Skeletal muscle tissue (tissue), 4 donors: ENCODE data around the gene OR12D3. TPM values are rescaled to one million over a fixed set of nuclear protein-coding genes. Genes with fewer than 3 reads are reported as not detected.

Experiments
- H3K27ac ChIP-seq: one replicate; pipeline ENCODE4 v1.7.0; 2013; ENCODE audit warnings: mild to moderate bottlenecking, low read depth, low read length, inconsistent platforms
- H3K27me3 ChIP-seq, 3 donors: one replicate each; pipeline ENCODE4 v1.7.0; 2013; ENCODE audit warnings: low read length in 3 of 3; ENCODE audit not compliant: control insufficient read depth in 3 of 3, insufficient read depth in 3 of 3
- H3K36me3 ChIP-seq, 3 donors: one replicate each; pipeline ENCODE4 v1.7.0; 2013; ENCODE audit warnings: low read length in 3 of 3; ENCODE audit not compliant: control insufficient read depth in 3 of 3, insufficient read depth in 3 of 3
- H3K4me1 ChIP-seq, 3 donors: one replicate each; pipeline ENCODE4 v1.7.0; 2013; ENCODE audit warnings: low read length in 3 of 3, mild to moderate bottlenecking in 3 of 3; ENCODE audit not compliant: control insufficient read depth in 3 of 3, insufficient read depth in 3 of 3
- H3K4me3 ChIP-seq, 3 donors: one replicate each; pipeline ENCODE4 v1.7.0; 2013; ENCODE audit warnings: low read length in 3 of 3
- H3K9ac ChIP-seq, 3 donors: one replicate each; pipeline ENCODE4 v1.7.0; 2013; ENCODE audit warnings: low read length in 3 of 3, mild to moderate bottlenecking in 3 of 3, moderate library complexity in 2 of 3, low read depth in 1 of 3
- H3K9me3 ChIP-seq, 3 donors: one replicate each; pipeline ENCODE4 v1.7.0; 2013; ENCODE audit warnings: low read length in 3 of 3; ENCODE audit not compliant: control insufficient read depth in 3 of 3
- total RNA-seq: library from RNA; depleted of rRNA; stranded (reverse); fragments of >200 nt; gene quantifications from one replicate; pipeline ENCODE4 v1.2.3, GENCODE V29; 2014
- donor health status: Osteomylitis.

Gene OR12D3, protein sequence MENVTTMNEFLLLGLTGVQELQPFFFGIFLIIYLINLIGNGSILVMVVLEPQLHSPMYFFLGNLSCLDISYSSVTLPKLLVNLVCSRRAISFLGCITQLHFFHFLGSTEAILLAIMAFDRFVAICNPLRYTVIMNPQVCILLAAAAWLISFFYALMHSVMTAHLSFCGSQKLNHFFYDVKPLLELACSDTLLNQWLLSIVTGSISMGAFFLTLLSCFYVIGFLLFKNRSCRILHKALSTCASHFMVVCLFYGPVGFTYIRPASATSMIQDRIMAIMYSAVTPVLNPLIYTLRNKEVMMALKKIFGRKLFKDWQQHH
- not detected for total RNA-seq

DNA sequence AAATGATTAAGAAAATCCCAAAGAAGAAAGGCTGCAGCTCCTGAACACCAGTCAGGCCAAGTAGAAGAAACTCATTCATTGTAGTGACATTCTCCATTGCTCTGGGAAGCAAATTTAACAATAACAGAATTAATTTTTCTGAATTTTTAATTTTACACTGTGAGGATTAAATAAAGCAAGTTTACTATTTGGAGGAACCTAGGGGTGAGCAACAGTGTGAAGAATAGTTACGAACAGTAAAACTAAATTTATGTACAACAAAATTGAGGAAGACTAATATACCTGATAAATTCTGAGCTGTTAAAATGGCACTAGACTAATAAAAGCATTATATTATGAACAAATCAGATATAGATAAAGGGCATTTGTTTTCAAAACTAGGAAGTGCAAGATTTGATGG is at the start of gene OR12D3:
OR12D3 (minus strand) TSS at position 101 of the 400 bp plus-strand sequence; CDS start at position 97, 4 bp downstream.
- Histone ChIP-seq H3K36me3 (no peaks in the 10 kb centered on the region), H3K27ac (no peak within 1 kb of the TSS), H3K27me3 (no peaks in the 10 kb centered on the region), H3K4me1 (no peaks in the 10 kb centered on the region), H3K9me3 (no peaks in the 10 kb centered on the region), H3K4me3 (no peak within 1 kb of the TSS), H3K9ac (no peak within 1 kb of the TSS)

DNA sequence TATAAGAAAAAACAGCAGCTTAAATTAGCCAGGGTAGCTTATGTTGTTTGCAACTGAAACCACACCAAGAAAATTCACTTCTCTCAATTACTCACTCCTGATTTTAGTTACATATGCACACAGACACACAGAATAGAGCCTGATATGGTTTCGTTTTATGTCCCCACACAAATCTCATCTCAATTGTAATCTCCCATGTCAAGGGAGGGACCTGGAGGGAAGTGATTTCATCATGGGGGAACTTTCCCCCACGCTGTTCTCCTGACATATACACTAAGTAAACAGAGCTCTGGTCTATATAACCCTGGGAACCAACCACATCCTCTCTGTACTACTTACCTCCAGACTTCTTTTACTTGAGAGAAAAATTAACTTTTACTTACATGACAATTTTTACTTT is 49.5 kb upstream of the OR12D3 start:
- Histone ChIP-seq H3K27ac (no peak overlapping the region), H3K9me3 (no peaks in the 10 kb centered on the region), H3K27me3 (no peaks in the 10 kb centered on the region), H3K4me3 (no peak overlapping the region), H3K4me1 (no peaks in the 10 kb centered on the region), H3K9ac (no peak overlapping the region), H3K36me3 (no peaks in the 10 kb centered on the region)

DNA sequence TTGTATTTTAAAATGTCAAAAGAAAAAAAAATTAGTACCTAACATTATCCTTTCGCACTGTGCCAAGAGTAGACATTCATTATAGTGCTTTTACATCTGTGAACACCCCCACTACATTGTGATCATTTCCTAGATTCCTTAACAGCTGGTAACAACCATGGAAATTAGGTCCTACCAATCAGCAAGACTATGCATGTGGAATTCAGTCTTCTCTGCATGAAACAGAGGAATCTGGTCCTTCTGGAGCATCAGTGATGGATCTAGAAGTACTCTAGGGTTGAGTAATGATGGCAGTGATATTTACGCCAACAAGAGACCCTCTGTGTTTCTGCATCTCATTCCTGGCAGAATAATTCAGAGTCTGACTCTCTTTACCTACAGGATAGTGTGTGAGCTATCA is 49.1 kb upstream of the OR12D3 start:
- Histone ChIP-seq H3K4me3 (no peak overlapping the region), H3K9ac (no peak overlapping the region), H3K27ac (no peak overlapping the region), H3K9me3 (no peaks in the 10 kb centered on the region), H3K4me1 (no peaks in the 10 kb centered on the region), H3K27me3 (no peaks in the 10 kb centered on the region), H3K36me3 (no peaks in the 10 kb centered on the region)

DNA sequence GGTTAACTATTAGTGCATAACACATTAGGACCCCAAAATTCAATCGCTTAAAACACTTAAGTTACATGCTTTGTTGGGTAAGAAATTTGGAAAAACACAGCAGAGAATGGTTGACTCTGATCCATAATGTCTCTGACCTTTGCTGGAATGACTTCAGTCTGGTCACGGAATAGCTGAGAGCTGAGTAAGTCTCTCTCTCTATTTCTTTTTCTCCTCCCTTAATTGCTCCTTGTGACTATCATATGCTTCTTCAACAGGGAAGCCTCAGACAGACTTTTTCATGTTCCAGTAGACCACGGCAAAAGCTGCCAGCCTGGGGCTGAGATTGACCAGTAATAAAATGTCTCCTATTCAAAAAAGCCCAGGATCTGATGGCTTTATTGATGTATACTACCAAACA is 44.4 kb upstream of the OR12D3 start:
- Histone ChIP-seq H3K36me3 (no peaks in the 10 kb centered on the region), H3K4me3 (no peak overlapping the region), H3K4me1 (no peaks in the 10 kb centered on the region)

DNA sequence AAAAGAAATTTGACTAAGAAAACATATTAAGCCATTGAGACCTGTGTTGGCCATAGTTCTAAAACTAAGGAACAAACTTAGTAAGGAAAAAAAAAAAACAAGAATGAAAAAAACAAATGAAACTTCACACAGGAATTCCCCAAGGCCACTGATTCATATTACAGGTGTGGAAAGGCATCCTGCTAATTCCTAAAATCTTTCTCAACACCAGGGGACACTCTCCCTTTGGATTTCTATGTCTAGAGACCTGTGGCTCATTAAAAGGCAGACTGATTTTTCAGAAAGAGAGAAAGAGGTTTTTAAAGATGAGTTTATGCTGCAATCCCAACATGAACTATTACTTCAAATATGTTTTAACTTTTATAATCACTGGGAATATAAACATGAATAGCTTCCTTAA is 39.5 kb upstream of the OR12D3 start, which contains the start of gene OR12D1:
OR12D1 (plus strand) TSS at position 341 of the 400 bp plus-strand sequence.
- H3K27me3 ChIP-seq: no peaks in the 10 kb centered on the region
- H3K36me3 ChIP-seq: no peaks in the 10 kb centered on the region
- H3K9ac ChIP-seq: no peak within 1 kb of the TSS
- no peak within 1 kb of the TSS for H3K4me3 ChIP-seq
- peaks cover 0 to 2% (median 0%) of the 10 kb centered on the region in 3 donors for H3K9me3 ChIP-seq
- no peaks in the 10 kb centered on the region for H3K4me1 ChIP-seq
- H3K27ac ChIP-seq: no peak within 1 kb of the TSS

More for the DNA sequence above, 44.4 kb upstream of the OR12D3 start:
- H3K27me3 ChIP-seq: no peaks in the 10 kb centered on the region
- no peaks in the 10 kb centered on the region for H3K9me3 ChIP-seq
- H3K9ac ChIP-seq: no peak overlapping the region
- H3K27ac ChIP-seq: no peak overlapping the region

DNA sequence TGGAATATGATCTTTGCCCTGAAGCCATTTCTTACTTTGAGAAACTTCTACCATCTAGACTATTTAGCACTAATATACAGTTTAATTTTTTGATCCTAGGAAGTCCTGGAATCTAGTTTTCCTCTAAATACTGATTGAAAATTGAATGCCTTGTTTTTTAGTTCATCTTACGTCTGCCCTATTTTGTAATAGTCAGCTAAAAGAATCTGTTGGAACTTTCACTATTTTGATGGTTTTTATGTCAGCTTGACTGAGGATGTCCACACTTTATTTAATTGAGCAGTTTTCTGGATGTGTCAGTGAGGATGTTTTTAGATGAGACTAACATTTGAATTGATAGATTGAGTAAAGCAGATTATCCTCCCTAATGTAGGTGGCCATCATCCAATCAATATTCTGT is 28.7 kb upstream of the OR12D3 start:
- no peaks in the 10 kb centered on the region for H3K4me1 ChIP-seq
- H3K9ac ChIP-seq: no peak overlapping the region
- no peaks in the 10 kb centered on the region for H3K27me3 ChIP-seq
- H3K36me3 ChIP-seq: no peaks in the 10 kb centered on the region
- H3K4me3 ChIP-seq: no peak overlapping the region
- H3K9me3 ChIP-seq: no peaks in the 10 kb centered on the region
- H3K27ac ChIP-seq: no peak overlapping the region

DNA sequence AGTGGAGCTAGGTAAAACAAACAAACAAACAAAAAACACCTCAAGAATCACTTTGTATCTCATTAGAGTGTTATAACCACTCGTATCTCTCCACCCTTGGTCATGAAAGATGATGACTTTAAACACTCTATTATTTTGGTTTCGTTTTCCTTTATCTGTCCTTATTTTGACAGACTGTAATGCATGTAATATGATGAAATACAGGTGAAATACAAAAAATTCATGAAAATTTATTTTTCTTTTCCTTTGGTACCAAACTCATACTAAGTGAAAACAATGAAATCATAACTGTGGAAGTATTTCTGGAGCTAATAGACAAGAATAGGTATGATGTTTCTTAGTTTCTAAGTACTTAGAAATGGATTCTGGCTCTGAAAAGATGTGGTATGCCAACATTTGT is 24.4 kb upstream of the OR12D3 start:
- Histone ChIP-seq H3K36me3 (no peaks in the 10 kb centered on the region), H3K27ac (no peak overlapping the region), H3K4me1 (no peaks in the 10 kb centered on the region), H3K9me3 (no peaks in the 10 kb centered on the region), H3K27me3 (no peaks in the 10 kb centered on the region), H3K4me3 (no peak overlapping the region), H3K9ac (no peak overlapping the region)

DNA sequence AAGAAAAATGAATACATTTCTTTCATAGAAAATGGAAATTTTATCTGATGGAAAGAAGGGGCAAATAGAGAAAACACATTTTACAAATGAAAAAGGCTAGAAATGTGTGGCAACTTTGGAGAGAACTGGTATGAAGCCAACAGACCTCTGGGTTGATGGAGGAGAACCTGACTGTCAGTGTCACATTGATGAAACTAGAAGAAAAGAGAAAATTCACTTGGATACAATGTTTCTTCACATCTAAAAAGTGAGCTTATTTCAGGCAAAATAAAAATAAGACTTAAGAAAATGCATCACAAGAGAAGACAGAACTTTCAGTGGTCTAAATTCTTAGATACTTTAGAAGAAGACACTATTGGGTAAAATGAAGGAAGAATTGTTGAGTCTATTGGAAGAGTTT is 20.2 kb upstream of the OR12D3 start, which contains the start of gene OR12D2:
OR12D2 (plus strand) TSS at position 301 of the 400 bp plus-strand sequence. CDS start 1,069 bp downstream, outside the sequence.
- Histone ChIP-seq H3K4me1 (no peaks in the 10 kb centered on the region), H3K9me3 (no peaks in the 10 kb centered on the region), H3K4me3 (no peak within 1 kb of the TSS), H3K27me3 (no peaks in the 10 kb centered on the region), H3K27ac (no peak within 1 kb of the TSS), H3K36me3 (no peaks in the 10 kb centered on the region), H3K9ac (no peak within 1 kb of the TSS)

DNA sequence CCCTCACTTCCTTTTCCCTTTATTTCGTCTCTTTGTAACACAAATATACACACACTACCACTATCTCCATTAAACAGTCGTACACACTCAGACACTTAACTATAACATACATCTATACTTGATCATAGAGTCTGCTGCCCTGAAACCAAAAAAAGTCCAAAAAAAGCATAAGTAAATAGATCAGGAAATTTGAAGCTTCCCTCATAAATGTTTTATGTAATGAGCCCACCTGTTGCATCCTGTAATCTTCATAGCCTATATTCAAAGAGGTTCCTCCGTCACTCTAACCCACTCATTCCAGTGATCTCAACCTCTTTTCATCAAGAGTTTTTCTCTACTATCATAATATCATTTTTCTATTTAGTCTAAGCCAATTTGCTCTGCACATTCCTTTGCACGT is 13.4 kb upstream of the OR12D3 start:
- Histone ChIP-seq H3K9me3 (no peaks in the 10 kb centered on the region), H3K27ac (no peak overlapping the region), H3K4me1 (no peaks in the 10 kb centered on the region), H3K4me3 (no peak overlapping the region), H3K9ac (no peak overlapping the region), H3K27me3 (no peaks in the 10 kb centered on the region), H3K36me3 (no peaks in the 10 kb centered on the region)

DNA sequence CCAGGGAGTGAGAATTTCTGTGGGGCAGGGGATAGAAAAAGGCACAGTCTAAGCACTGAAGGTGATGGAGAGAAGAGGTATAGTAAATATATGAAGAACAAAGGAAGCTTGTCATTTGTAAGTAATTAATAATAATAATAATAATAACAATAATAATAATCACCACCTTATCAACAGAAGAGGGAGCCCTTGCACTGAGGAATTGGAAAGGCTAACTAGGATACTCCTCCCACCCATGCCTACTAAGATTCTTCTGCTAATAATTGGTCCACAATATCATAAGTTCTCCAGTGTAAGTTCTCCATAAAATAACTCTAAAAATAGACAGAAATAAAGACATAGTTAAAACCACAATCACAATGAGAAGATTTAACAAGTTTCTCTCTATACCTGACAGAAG is 912 bp upstream of the OR12D3 start:
- Histone ChIP-seq H3K27me3 (no peaks in the 10 kb centered on the region), H3K4me1 (no peaks in the 10 kb centered on the region), H3K27ac (no peak overlapping the region), H3K4me3 (no peak overlapping the region), H3K9me3 (no peaks in the 10 kb centered on the region), H3K36me3 (no peaks in the 10 kb centered on the region), H3K9ac (no peak overlapping the region)
